ENCODE measurements around the gene NUP214. TPM values are rescaled to one million over a fixed set of nuclear protein-coding genes. Genes with fewer than 3 reads are reported as not detected.

Gene NUP214
- total and polyA plus RNA-seq, 2 of the 8 experiments (the other 6 are each of a cell fraction or from before 2014, with no cell fraction given) = 28.6 to 50.2 TPM

DNA sequence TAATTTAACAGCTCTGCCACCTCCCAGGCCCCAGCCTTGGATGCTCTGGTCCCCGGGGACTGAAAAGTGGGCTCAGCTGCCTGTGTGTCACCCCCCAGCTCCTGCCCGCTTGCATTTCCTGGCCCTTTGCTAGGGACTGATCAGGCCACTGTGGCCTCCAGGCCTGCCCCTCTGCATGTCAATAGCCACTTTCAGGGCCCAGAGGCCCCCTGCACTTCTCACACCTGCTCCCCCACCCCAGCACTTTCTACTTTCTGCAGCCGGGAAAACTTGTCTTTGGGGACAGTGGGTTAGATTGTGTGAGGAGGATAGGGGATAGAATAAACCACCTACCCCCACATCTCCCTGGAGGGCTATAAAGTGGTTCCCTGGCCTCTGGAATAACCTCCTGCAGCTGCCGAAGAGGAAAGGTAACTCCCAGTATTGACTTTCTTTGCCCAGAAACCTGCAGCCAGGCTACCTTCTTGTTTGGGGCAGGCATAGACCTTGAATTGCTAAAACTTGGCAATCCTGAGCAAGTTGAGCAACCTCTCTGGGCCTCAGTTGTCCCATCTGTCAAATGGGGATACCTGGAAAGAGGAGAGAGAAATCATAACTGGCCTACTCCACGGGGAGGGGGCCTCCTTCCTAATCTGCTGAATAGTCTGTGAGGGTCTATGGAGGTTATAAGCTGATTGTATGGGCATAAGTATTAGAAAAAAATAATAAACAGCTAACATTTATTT lies 21.2 kb upstream of the NUP214 start:
- 56% methylated on average over 5 of the region's 5 CpGs; no CpG with 5 or more reads in 1 of the 2 experiments for WGBS, 2 experiments (ENCODE audit: extremely low coverage in 1 of 2, insufficient coverage in 1 of 2, insufficient read length in 1 of 2, insufficient replicate concordance in 2 of 2, low coverage in 1 of 2, low lambda C conversion rate in 2 of 2, missing lambda C conversion rate in 1 of 2)
- peak overlapping the region; percentile 18 to 27; a peak in 3 of 4 replicates for H3K4me2 ChIP-seq (ENCODE audit: insufficient read depth in 1 of 2, low read depth in 2 of 2, low read length in 2 of 2)
- H3K27ac ChIP-seq (ENCODE audit: low read depth, low read length) = no peak overlapping the region
- no peak overlapping the region for H4K91ac ChIP-seq (replicated peaks; ENCODE audit: insufficient read length, low read length)
- H3K14ac ChIP-seq (ENCODE audit: insufficient read length) = no peak overlapping the region
- peaks cover 9 to 39% (median 11%) of the 10 kb centered on the region in 4 experiments; a peak in 7 of 8 replicates for H3K36me3 ChIP-seq (ENCODE audit: control insufficient read depth in 2 of 4, insufficient read depth in 4 of 4, low read length in 3 of 4)
- H3K23ac ChIP-seq (ENCODE audit: insufficient read length) = no peak overlapping the region
- ChIA-PET POLR2A (ENCODE audit: partially characterized antibody) (interaction anchor here (0.7 to 32.4 kb wide), 6 partner anchors 1 to 152 kb away, joined by 3 to 751 read pairs (median 4); partner anchors contain the start of genes AIF1L and NUP214), CTCF (ENCODE audit: partially characterized antibody) (interaction anchor here (1.0 to 6.3 kb wide), 5 partner anchors 7 to 106 kb away, joined by 3 to 47 read pairs (median 5); no protein-coding TSS in a partner anchor)
- no peak overlapping the region for H2AFZ ChIP-seq (ENCODE audit: low read length)
- H2BK120ac ChIP-seq (replicated peaks; ENCODE audit: low read depth, low read length) = peak overlapping the region; percentile 61
- peaks cover 0 to 8% of the 10 kb centered on the region in 2 experiments; a peak in 1 of 4 replicates for H3K79me2 ChIP-seq (ENCODE audit: control insufficient read depth in 1 of 2, insufficient read depth in 2 of 2, low read length in 2 of 2)
- H3K4me3 ChIP-seq (ENCODE audit: extremely low read depth in 1 of 4, insufficient read depth in 2 of 4, low read depth in 3 of 4, low read length in 4 of 4) = 0 out of 8 replicates have a peak overlapping the region, but pooled peaks of 1 of the 4 experiments have one; percentile 10
- no peaks in the 10 kb centered on the region for H3K23me2 ChIP-seq (ENCODE audit: low read depth, low read length)
- H3K9me3 ChIP-seq (ENCODE audit: insufficient read depth in 2 of 2, low read depth in 1 of 2, low read length in 1 of 2) = no peaks in the 10 kb centered on the region
- peaks cover 5% of the 10 kb centered on the region for H3K79me1 ChIP-seq (ENCODE audit: low read depth, low read length)
- no peak overlapping the region for H4K5ac ChIP-seq (ENCODE audit: insufficient read length, low read depth, low read length)
- no peak overlapping the region for H2BK12ac ChIP-seq (ENCODE audit: low read depth, low read length)
- H2BK20ac ChIP-seq (ENCODE audit: low read length) = no peak overlapping the region
- TF ChIP-seq KDM1A (IDR thresholded peaks at IDR 0.05; ENCODE audit: borderline replicate concordance, low read length) (peak; percentile 88), EGR1 (IDR thresholded peaks at IDR 0.05; ENCODE audit: borderline replicate concordance, low read depth, low read length) (peak; percentile 32; the same call in 1 of the 2 replicates), ASH2L (IDR thresholded peaks at IDR 0.05; ENCODE audit: low read length) (peak; percentile 25), POLR2A (IDR thresholded peaks at IDR 0.05; ENCODE audit: control extremely low read depth in 1 of 2, low read depth in 2 of 2, low read length in 2 of 2) (peak in 1 of 2 experiments; percentile 61; a peak in 1 of 3 replicates), FOSL1 (IDR thresholded peaks at IDR 0.05; ENCODE audit: insufficient read depth, low read depth, low read length) (no peak)
- H3K9ac ChIP-seq (replicated peaks in 1 of 4; ENCODE audit: extremely low read depth in 1 of 4, low read depth in 3 of 4, low read length in 3 of 4) = no peak overlapping the region
- H3K4me1 ChIP-seq (replicated peaks in 1 of 4; ENCODE audit: control insufficient read depth in 3 of 4, insufficient read depth in 4 of 4, low read length in 3 of 4) = peaks cover 8 to 43% (median 31%) of the 10 kb centered on the region in 4 experiments
- DNase-seq (ENCODE audit: low read depth in 1 of 2, low spot score in 2 of 2) = no peak
- H2BK5ac ChIP-seq (ENCODE audit: low read depth, low read length) = peak overlapping the region; percentile 88; the same call in 1 of the 2 replicates
- H3K56ac ChIP-seq (replicated peaks; ENCODE audit: insufficient read length, low read depth, low read length) = no peak overlapping the region
- H3K27me3 ChIP-seq (replicated peaks in 1 of 4; ENCODE audit: control insufficient read depth in 3 of 4, extremely low read depth in 1 of 4, insufficient read depth in 3 of 4, low read length in 3 of 4) = no peaks in the 10 kb centered on the region
- no peak overlapping the region for H3K18ac ChIP-seq (ENCODE audit: extremely low read depth, low read length)
- no peak overlapping the region for H2AK5ac ChIP-seq (ENCODE audit: low read depth, low read length)
- no peak overlapping the region; the same call in 1 of the 2 replicates for H2BK15ac ChIP-seq (ENCODE audit: low read length)
- H4K20me1 ChIP-seq (replicated peaks in 1 of 2; ENCODE audit: control insufficient read depth in 1 of 2, insufficient read depth in 2 of 2, low read length in 2 of 2) = peaks cover 2 to 3% of the 10 kb centered on the region in 2 experiments
- no peak overlapping the region for H4K8ac ChIP-seq (ENCODE audit: extremely low read depth, insufficient read depth, low read length)
- H3K4ac ChIP-seq (replicated peaks; ENCODE audit: insufficient read length, low read depth, low read length) = peak overlapping the region; percentile 40
- no peak for FAIRE-seq

Data from H1 (cell line).